Osteocyte (in vitro differentiated cells): ENCODE measurements around the gene FGF9. TPM values are rescaled to one million over a fixed set of nuclear protein-coding genes. Genes with fewer than 3 reads are reported as not detected.

Source experiments
- DNase-seq: peaks from one replicate; pipeline ENCODE4 v3.0.0; 2021; ENCODE audit warnings: mixed read lengths; ENCODE audit not compliant: unreplicated experiment; ENCODE audit errors: extremely low spot score
- H3K27ac Mint-ChIP-seq: one replicate; pipeline ENCODE4 v1.8.0; 2021; ENCODE audit warnings: mild to moderate bottlenecking, mixed read lengths; ENCODE audit not compliant: unreplicated experiment
- H3K27me3 Mint-ChIP-seq: one replicate; pipeline ENCODE4 v1.8.0; 2021; ENCODE audit warnings: mixed read lengths; ENCODE audit not compliant: unreplicated experiment
- H3K36me3 Mint-ChIP-seq: one replicate; pipeline ENCODE4 v1.8.0; 2021; ENCODE audit warnings: mixed read lengths; ENCODE audit not compliant: unreplicated experiment
- H3K4me1 Mint-ChIP-seq: one replicate; pipeline ENCODE4 v1.8.0; 2021; ENCODE audit warnings: mixed read lengths; ENCODE audit not compliant: unreplicated experiment
- H3K4me3 Mint-ChIP-seq: one replicate; pipeline ENCODE4 v1.8.0; 2021; ENCODE audit warnings: mild to moderate bottlenecking, moderate library complexity, mixed read lengths; ENCODE audit not compliant: unreplicated experiment
- H3K9me3 Mint-ChIP-seq: one replicate; pipeline ENCODE4 v1.8.0; 2021; ENCODE audit warnings: mixed read lengths; ENCODE audit not compliant: unreplicated experiment
- CTCF ChIP-seq: fragments of 200-600 bp; sonication (generic); IDR thresholded peaks from 2 replicates; pipeline ENCODE4 v1.5.0; 2021; ENCODE audit warnings: antibody characterized with exemption, mild to moderate bottlenecking, moderate library complexity
- total RNA-seq: library from RNA; stranded (reverse); gene quantifications from 2 replicates; pipeline ENCODE4 v1.2.1, GENCODE V29; 2021

Gene FGF9
- total RNA-seq, 1 donor from 2014 or later, result not detected

- H3K9me3 Mint-ChIP-seq, result no peaks in the 10 kb centered on the region
- TF ChIP-seq CTCF, result no peak
- no peak overlapping the region for H3K4me3 Mint-ChIP-seq
- no peaks in the 10 kb centered on the region for H3K36me3 Mint-ChIP-seq
- H3K27me3 Mint-ChIP-seq, result no peaks in the 10 kb centered on the region
- H3K4me1 Mint-ChIP-seq, result no peaks in the 10 kb centered on the region
- H3K27ac Mint-ChIP-seq, result no peak overlapping the region
- DNase-seq, result no peak
These were observed 71.2 kb downstream of the FGF9 start for GRCh38 chr13:21742096-21742495.

- Mint-ChIP-seq H3K27ac (no peak overlapping the region), H3K9me3 (no peaks in the 10 kb centered on the region), H3K36me3 (no peaks in the 10 kb centered on the region), H3K27me3 (no peaks in the 10 kb centered on the region), H3K4me3 (no peak overlapping the region), H3K4me1 (no peaks in the 10 kb centered on the region)
- no peak for DNase-seq
- TF ChIP-seq CTCF, result no peak
These were observed 73.3 kb downstream of the FGF9 start for GRCh38 chr13:21744149-21744548.

- H3K27ac Mint-ChIP-seq, result no peak overlapping the region
- H3K9me3 Mint-ChIP-seq, result no peaks in the 10 kb centered on the region
- TF ChIP-seq CTCF, result no peak
- no peak for DNase-seq
- no peaks in the 10 kb centered on the region for H3K36me3 Mint-ChIP-seq
- no peaks in the 10 kb centered on the region for H3K27me3 Mint-ChIP-seq
- H3K4me1 Mint-ChIP-seq, result no peaks in the 10 kb centered on the region
- H3K4me3 Mint-ChIP-seq, result no peak overlapping the region
These were observed 74.4 kb downstream of the FGF9 start for GRCh38 chr13:21745307-21745706.

GRCh38 chr13:21747456-21747855 lies 76.6 kb downstream of the FGF9 start:
- H3K4me1 Mint-ChIP-seq, result no peaks in the 10 kb centered on the region
- DNase-seq, result no peak
- H3K4me3 Mint-ChIP-seq, result no peak overlapping the region
- H3K36me3 Mint-ChIP-seq, result no peaks in the 10 kb centered on the region
- no peak for TF ChIP-seq CTCF
- no peak overlapping the region for H3K27ac Mint-ChIP-seq
- peaks cover 4% of the 10 kb centered on the region for H3K9me3 Mint-ChIP-seq
- H3K27me3 Mint-ChIP-seq, result no peaks in the 10 kb centered on the region

- Mint-ChIP-seq H3K27me3 (no peaks in the 10 kb centered on the region), H3K9me3 (peaks cover 4% of the 10 kb centered on the region), H3K4me3 (no peak overlapping the region), H3K27ac (no peak overlapping the region), H3K4me1 (no peaks in the 10 kb centered on the region), H3K36me3 (no peaks in the 10 kb centered on the region)
- TF ChIP-seq CTCF, result no peak
- DNase-seq, result no peak
These were observed 77.3 kb downstream of the FGF9 start for GRCh38 chr13:21748166-21748565.
